Prostate gland (tissue), 2 donors: ENCODE results near the gene SMYD2. TPM values are rescaled to one million over a fixed set of nuclear protein-coding genes. Genes with fewer than 3 reads are reported as not detected.

ENCODE experiments used
- DNase-seq: peaks from one replicate; pipeline ENCODE4 v3.0.0-alpha.2; 2019; ENCODE audit warnings: low spot score
- H3K27ac ChIP-seq, 2 donors: fragments of 200-600 bp; sonication (generic); 2 replicates each; pipeline ENCODE4 v1.5.1; 2017 to 2019
- H3K27me3 ChIP-seq: fragments of 200-600 bp; sonication (generic); replicated peaks from 2 replicates; pipeline ENCODE4 v1.5.1; 2019; ENCODE audit not compliant: insufficient read depth
- H3K36me3 ChIP-seq, 2 donors: fragments of 200-600 bp; sonication (generic); 1 replicate in 1 of 2; 2 replicates in 1 of 2; pipeline versions ENCODE4 v1.5.1 to v1.8.1; 2017 to 2019
- H3K4me1 ChIP-seq: fragments of 200-600 bp; sonication (generic); replicated peaks from 2 replicates; pipeline ENCODE4 v1.5.1; 2019
- H3K4me3 ChIP-seq, 2 donors: fragments of 200-600 bp; sonication (generic); 2 replicates each; pipeline ENCODE4 v1.5.1; 2017 to 2019
- H3K9me3 ChIP-seq: fragments of 200-600 bp; sonication (generic); 2 replicates; pipeline ENCODE4 v1.5.1; 2017
- POLR2A ChIP-seq: fragments of 450-650 bp; IDR thresholded peaks from one replicate; pipeline ENCODE4 v1.6.1; 2016; ENCODE audit warnings: antibody characterized with exemption, mild to moderate bottlenecking
- POLR2AphosphoS5 ChIP-seq: sonication (generic); formaldehyde crosslinking; IDR thresholded peaks from one replicate; pipeline ENCODE4 v1.6.1; 2017; ENCODE audit warnings: antibody characterized with exemption
- WGBS: methylation state at CpG from one replicate; pipeline ENCODE4 v1.1.5; 2018; 5-methylcytosine and 5-hydroxymethylcytosine counted together
- intact Hi-C: fragments of 100-400 bp; cut with DNase I; formaldehyde crosslinking; loops from one replicate; pipeline ENCODE4 v1.14.2; 2022
- total RNA-seq, 2 donors: library from RNA; depleted of rRNA; stranded (reverse); fragments of >200 nt; gene quantifications; one replicate each; pipeline ENCODE4 v1.1.0, GENCODE V29; 2016
- TF ChIP-seq, protein P1 (sequence below), 4 experiments: fragments of 200-600 bp in 2 of 4; fragments of 450-650 bp in 2 of 4; sonication (generic) in 2 of 4; IDR thresholded peaks; 1 replicate in 3 of 4; 2 replicates in 1 of 4; pipeline ENCODE4 v1.5.1; 2016 to 2019; ENCODE audit warnings: antibody characterized with exemption in 4 of 4, mild to moderate bottlenecking in 2 of 4, moderate library complexity in 2 of 4

Gene SMYD2
- total RNA-seq, 2 donors from 2014 or later = 18.6 to 50.4 TPM

DNA sequence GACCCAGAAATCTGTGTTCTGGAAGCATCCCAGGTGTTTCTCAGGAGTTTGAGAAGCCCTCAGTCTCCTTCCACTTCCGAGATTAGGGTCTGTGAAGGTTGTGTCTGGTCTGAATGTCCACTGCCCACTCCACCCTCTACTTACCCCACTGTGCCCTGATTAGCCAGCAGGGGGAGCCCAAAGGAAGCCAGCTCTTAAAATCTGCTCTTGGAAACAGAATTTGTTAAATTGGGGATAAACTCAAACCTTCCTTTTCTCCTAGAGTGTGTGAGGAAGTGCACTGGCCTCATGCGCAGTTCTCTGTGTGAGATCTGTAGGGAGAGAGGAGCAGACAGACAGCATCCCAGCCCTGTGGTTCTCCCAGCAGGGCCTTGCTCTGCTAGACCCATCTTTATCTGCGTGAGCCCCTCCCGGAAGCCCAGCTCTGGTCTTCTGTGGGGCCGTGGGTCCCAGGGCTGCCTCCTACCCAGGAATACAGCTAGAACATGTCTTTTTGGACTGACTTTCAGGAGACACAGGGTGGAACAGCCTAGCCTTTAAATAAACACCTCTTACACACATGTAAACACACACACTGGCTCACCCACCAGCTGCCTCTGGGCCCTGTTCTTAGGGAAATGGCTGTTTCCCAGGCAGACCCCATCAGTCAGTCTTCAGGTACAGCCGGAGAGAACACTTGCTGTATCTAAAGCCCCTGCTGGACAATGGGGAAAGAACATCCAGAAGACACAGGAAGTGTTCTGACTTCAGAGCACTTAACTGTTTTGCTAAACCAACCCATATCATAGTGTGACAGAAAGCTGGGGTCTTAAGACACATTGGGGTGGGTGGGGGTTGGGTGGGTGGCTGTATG is 52.2 kb downstream of the SMYD2 start:
- TF ChIP-seq, protein P1, sequence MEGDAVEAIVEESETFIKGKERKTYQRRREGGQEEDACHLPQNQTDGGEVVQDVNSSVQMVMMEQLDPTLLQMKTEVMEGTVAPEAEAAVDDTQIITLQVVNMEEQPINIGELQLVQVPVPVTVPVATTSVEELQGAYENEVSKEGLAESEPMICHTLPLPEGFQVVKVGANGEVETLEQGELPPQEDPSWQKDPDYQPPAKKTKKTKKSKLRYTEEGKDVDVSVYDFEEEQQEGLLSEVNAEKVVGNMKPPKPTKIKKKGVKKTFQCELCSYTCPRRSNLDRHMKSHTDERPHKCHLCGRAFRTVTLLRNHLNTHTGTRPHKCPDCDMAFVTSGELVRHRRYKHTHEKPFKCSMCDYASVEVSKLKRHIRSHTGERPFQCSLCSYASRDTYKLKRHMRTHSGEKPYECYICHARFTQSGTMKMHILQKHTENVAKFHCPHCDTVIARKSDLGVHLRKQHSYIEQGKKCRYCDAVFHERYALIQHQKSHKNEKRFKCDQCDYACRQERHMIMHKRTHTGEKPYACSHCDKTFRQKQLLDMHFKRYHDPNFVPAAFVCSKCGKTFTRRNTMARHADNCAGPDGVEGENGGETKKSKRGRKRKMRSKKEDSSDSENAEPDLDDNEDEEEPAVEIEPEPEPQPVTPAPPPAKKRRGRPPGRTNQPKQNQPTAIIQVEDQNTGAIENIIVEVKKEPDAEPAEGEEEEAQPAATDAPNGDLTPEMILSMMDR (IDR thresholded peaks at IDR 0.05) = peak; percentile 70 to 84 (median 80)
- TF ChIP-seq POLR2A = no peak
- TF ChIP-seq POLR2AphosphoS5 = peak; percentile 16
- Histone ChIP-seq H3K9me3 (no peaks in the 10 kb centered on the region), H3K27me3 (no peaks in the 10 kb centered on the region), H3K36me3 (no peaks in the 10 kb centered on the region), H3K27ac (no peak overlapping the region), H3K4me3 (no peak overlapping the region), H3K4me1 (peaks cover 14% of the 10 kb centered on the region)
- peak; percentile 48 for DNase-seq
- intact Hi-C loops = loop anchor here (2.0 to 10.0 kb wide), 2 partner anchors 252 to 1192 kb away; no protein-coding TSS in a partner anchor
- 63% methylated on average over 6 of the region's 6 CpGs for WGBS

DNA sequence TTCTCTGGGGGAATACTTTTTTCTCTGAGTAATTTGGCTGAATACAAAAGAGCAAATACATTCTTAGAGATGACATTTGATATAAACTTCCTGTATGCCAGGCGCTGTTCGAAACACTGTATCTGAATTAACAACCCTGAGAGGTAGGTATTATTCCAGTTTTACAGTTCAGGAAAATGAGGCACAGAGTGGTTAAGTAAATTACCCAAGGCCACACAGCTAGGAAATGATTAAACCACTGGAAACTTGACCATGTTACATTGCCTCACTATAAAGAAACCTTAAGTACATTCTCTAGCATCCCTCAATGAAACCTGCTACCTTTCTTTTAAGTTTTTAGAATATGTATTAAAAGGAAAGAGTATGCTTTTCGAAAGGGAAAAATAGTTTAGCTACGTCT is 54.6 kb downstream of the SMYD2 start:
- Histone ChIP-seq H3K36me3 (no peaks in the 10 kb centered on the region), H3K27me3 (no peaks in the 10 kb centered on the region), H3K27ac (no peak overlapping the region), H3K4me1 (peaks cover 14% of the 10 kb centered on the region), H3K9me3 (no peaks in the 10 kb centered on the region), H3K4me3 (no peak overlapping the region)
- no peak for TF ChIP-seq POLR2A
- TF ChIP-seq POLR2AphosphoS5 = no peak
- TF ChIP-seq, protein P1 (IDR thresholded peaks at IDR 0.05) = no peak
- 76% methylated on average over 4 of the region's 4 CpGs for WGBS
- intact Hi-C loops = loop anchor here (5.0 to 10.0 kb wide), 2 partner anchors 42 to 1189 kb away; no protein-coding TSS in a partner anchor
- no peak for DNase-seq

DNA sequence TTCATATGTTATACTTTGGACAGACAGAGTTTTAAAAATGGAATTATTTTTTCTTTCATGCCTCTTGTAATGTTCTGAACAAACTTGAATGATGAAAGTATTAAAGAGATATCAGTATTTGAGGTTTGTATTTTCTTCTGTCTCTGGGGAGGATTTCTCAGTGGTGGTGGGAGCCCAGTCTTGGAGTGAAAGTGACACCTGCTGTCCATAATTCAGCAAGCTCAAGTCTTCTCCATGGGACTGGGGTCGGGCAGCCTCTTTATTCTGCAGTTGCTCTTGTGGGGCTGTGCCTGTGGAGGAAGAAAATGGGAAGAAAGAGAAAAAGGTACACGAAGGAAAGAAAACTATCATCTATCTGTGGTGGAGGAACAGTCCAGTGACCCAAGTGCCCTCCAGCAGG is 56.1 kb downstream of the SMYD2 start:
- Histone ChIP-seq H3K27me3 (no peaks in the 10 kb centered on the region), H3K36me3 (no peaks in the 10 kb centered on the region), H3K27ac (no peak overlapping the region), H3K9me3 (no peaks in the 10 kb centered on the region), H3K4me3 (no peak overlapping the region), H3K4me1 (peaks cover 11% of the 10 kb centered on the region)
- intact Hi-C loops = loop anchor here (5.0 to 10.0 kb wide), 2 partner anchors 40 to 1188 kb away; no protein-coding TSS in a partner anchor
- TF ChIP-seq, protein P1 (IDR thresholded peaks at IDR 0.05) = no peak
- no peak for TF ChIP-seq POLR2AphosphoS5
- no peak for TF ChIP-seq POLR2A
- no peak for DNase-seq
- WGBS = 69% methylated on average over 2 of the region's 2 CpGs

DNA sequence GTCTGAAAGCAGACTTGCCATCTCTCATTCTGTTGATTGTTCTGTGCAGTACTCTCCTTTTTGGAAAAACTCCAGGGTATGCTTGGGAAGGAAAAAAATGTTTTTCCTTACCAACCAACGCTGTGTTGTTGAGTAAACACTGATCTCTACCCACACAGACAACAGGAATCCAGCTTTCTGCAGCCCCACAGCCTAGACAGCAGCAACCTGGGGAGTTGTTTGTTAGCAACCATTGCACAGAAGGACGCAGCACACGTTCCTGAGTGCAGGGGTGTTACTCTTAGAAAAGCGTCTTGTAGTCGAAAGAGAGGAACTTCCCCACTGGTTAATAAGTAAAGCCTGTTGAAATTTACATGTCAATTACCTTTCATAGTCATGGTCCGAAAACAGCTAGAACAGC is 56.6 kb downstream of the SMYD2 start:
- intact Hi-C loops = loop anchor here (5.0 to 10.0 kb wide), 2 partner anchors 40 to 1187 kb away; no protein-coding TSS in a partner anchor
- no peak overlapping the region for H3K27ac ChIP-seq
- no peak for DNase-seq

More for the DNA sequence above, 56.6 kb downstream of the SMYD2 start:
- peaks cover 11% of the 10 kb centered on the region for H3K4me1 ChIP-seq
- no peak overlapping the region for H3K4me3 ChIP-seq
- WGBS = 36% methylated on average over 6 of the region's 6 CpGs
- H3K9me3 ChIP-seq = no peaks in the 10 kb centered on the region
- H3K36me3 ChIP-seq = no peaks in the 10 kb centered on the region
- TF ChIP-seq POLR2A (no peak), POLR2AphosphoS5 (peak; percentile 11)
- TF ChIP-seq, protein P1 (IDR thresholded peaks at IDR 0.05) = no peak
- no peaks in the 10 kb centered on the region for H3K27me3 ChIP-seq
